HepG2 (cell line): ENCODE results near the gene CCDC201. TPM values are rescaled to one million over a fixed set of nuclear protein-coding genes. Genes with fewer than 3 reads are reported as not detected.

ENCODE experiments used
- ATAC-seq: fragments of 200-7000 bp; cut with Tn5 transposase; 3 replicates; pipeline ENCODE4 v1.9.1; 2020; ENCODE audit warnings: mild to moderate bottlenecking, moderate library complexity
- BruUV-seq: library from RNA; stranded (reverse); fragments of 400-500 nt; replicated peaks from 2 replicates; lab custom pipeline; 2021; lab: Mats Ljungman, UMichigan
- CTCF ChIA-PET: fragments of 300-600 bp; formaldehyde crosslinking; extraction: SDS; loops from one replicate; lab custom pipeline; 2021; ENCODE audit warnings: low total read pairs, inconsistent platforms, low intra/inter-chr PET ratio; lab: Yijun Ruan, JAX
- POLR2A ChIA-PET: fragments of 350-600 bp; sonication (Branson Sonifier 250); formaldehyde crosslinking; loops from one replicate; lab custom pipeline; 2020; ENCODE audit warnings: antibody characterized with exemption, inconsistent platforms; lab: Yijun Ruan, JAX
- DNase-seq: peaks from one replicate; pipeline ENCODE4 v3.0.0-alpha.2; 2015; ENCODE audit warnings: low spot score
- FAIRE-seq: peaks from 3 replicates; lab custom pipeline; 2011; peaks lifted over from hg19 to GRCh38; lab: Jason Lieb, UNC
- H2AFZ ChIP-seq: one replicate; pipeline ENCODE4 v1.6.1; 2011; ENCODE audit warnings: low read length, inconsistent platforms
- H3K27ac ChIP-seq: fragments of 300-600 bp; 3 replicates; pipeline ENCODE4 v1.8.0; 2011; ENCODE audit warnings: mixed run types, mild to moderate bottlenecking, mixed read lengths, low read length, inconsistent platforms; ENCODE audit not compliant: insufficient read depth; ENCODE audit errors: extremely low read length
- H3K27me3 ChIP-seq, 2 experiments: fragments of 200-600 bp in 1 of 2; 2 replicates in 1 of 2; 3 replicates in 1 of 2; pipeline versions ENCODE4 v1.6.0 to v1.8.0; 2011; ENCODE audit warnings: low read length in 2 of 2, mild to moderate bottlenecking in 2 of 2, moderate library complexity in 2 of 2, inconsistent platforms in 1 of 2; ENCODE audit not compliant: insufficient read depth in 2 of 2, control insufficient read depth in 1 of 2
- H3K36me3 ChIP-seq, 2 experiments: fragments of 200-600 bp in 1 of 2; replicated peaks in 1 of 2; 2 replicates in 1 of 2; 3 replicates in 1 of 2; pipeline versions ENCODE4 v1.5.1 to v1.8.0; 2011; ENCODE audit warnings: low read length in 2 of 2, inconsistent platforms in 1 of 2; ENCODE audit not compliant: insufficient read depth in 2 of 2, control insufficient read depth in 1 of 2
- H3K4me1 ChIP-seq: 2 replicates; pipeline ENCODE4 v1.5.1; 2012; ENCODE audit warnings: low read length, inconsistent platforms; ENCODE audit not compliant: insufficient read depth
- H3K4me2 ChIP-seq: 2 replicates; pipeline ENCODE4 v1.6.0; 2011; ENCODE audit warnings: low read depth, low read length, inconsistent platforms
- H3K4me3 ChIP-seq, 3 experiments: fragments of 200-600 bp in 1 of 3; sonication (generic), shearing (Covaris generic) in 1 of 3; replicated peaks in 1 of 3; 2 replicates each; pipeline ENCODE4 v1.5.1; 2011 to 2016; ENCODE audit warnings: low read length in 3 of 3, inconsistent platforms in 2 of 3, low read depth in 2 of 3, mild to moderate bottlenecking in 2 of 3, control low read depth in 1 of 3, mixed read lengths in 1 of 3; ENCODE audit not compliant: insufficient read depth in 1 of 3
- H3K79me2 ChIP-seq: one replicate; pipeline ENCODE4 v1.6.1; 2011; ENCODE audit warnings: low read length, inconsistent platforms; ENCODE audit not compliant: insufficient read depth
- H3K9ac ChIP-seq: 2 replicates; pipeline ENCODE4 v1.6.0; 2011; ENCODE audit warnings: mild to moderate bottlenecking, low read depth, low read length, inconsistent platforms; ENCODE audit not compliant: insufficient read depth
- H3K9me3 ChIP-seq: 2 replicates; pipeline ENCODE4 v1.5.1; 2012; ENCODE audit warnings: mild to moderate bottlenecking, low read length
- H4K20me1 ChIP-seq: 2 replicates; pipeline ENCODE4 v1.6.0; 2011; ENCODE audit warnings: inconsistent platforms, mild to moderate bottlenecking, low read length, moderate library complexity; ENCODE audit not compliant: insufficient read depth
- CBX2 ChIP-seq, 2 experiments: fragments of 200-600 bp in 1 of 2; sonication (generic); formaldehyde crosslinking in 1 of 2; IDR thresholded peaks; 2 replicates each; pipeline versions ENCODE4 v1.7.0 to v1.8.1; 2018 to 2022; ENCODE audit warnings: low read depth in 2 of 2, low read length in 1 of 2, mild to moderate bottlenecking in 1 of 2, missing genetic modification reagents in 1 of 2
- EED ChIP-seq: sonication (generic); formaldehyde crosslinking; IDR thresholded peaks from 2 replicates; pipeline ENCODE4 v1.5.0; 2020; ENCODE audit warnings: mild to moderate bottlenecking, missing genetic modification reagents
- FOXK1 ChIP-seq: sonication (generic); formaldehyde crosslinking; IDR thresholded peaks from 2 replicates; pipeline ENCODE4 v1.4.0; 2020; ENCODE audit warnings: low read depth, missing genetic modification reagents, borderline replicate concordance
- JUN ChIP-seq: sonication (generic); formaldehyde crosslinking; IDR thresholded peaks from 2 replicates; pipeline ENCODE4 v1.4.0; 2020; ENCODE audit warnings: mild to moderate bottlenecking, missing genetic modification reagents
- MED1 ChIP-seq: sonication (generic); formaldehyde crosslinking; IDR thresholded peaks from 2 replicates; pipeline ENCODE4 v1.4.0; 2020; ENCODE audit warnings: missing genetic modification reagents
- MXI1 ChIP-seq: IDR thresholded peaks from 3 replicates; pipeline ENCODE4 v1.6.1; 2012; ENCODE audit warnings: low read depth, low read length, inconsistent platforms, borderline replicate concordance
- NCOA1 ChIP-seq: sonication (generic); formaldehyde crosslinking; IDR thresholded peaks from 2 replicates; pipeline ENCODE4 v1.9.0; 2021; ENCODE audit warnings: missing genetic modification reagents
- NFRKB ChIP-seq: fragments of 450-650 bp; IDR thresholded peaks from 2 replicates; pipeline ENCODE4 v1.6.1; 2017
- ZNF136 ChIP-seq: sonication (generic); formaldehyde crosslinking; IDR thresholded peaks from 2 replicates; pipeline ENCODE4 v1.8.1; 2022; ENCODE audit warnings: low read depth, mild to moderate bottlenecking, moderate library complexity, missing genetic modification reagents
- ZSCAN29 ChIP-seq: sonication (generic); formaldehyde crosslinking; conservative IDR thresholded peaks from 2 replicates; pipeline ENCODE4 v1.4.0; 2020; ENCODE audit warnings: mild to moderate bottlenecking, missing genetic modification reagents
- WGBS: methylation state at CpG from one replicate; pipeline ENCODE4 v1.1.6; 2017; ENCODE audit warnings: low lambda C conversion rate; 5-methylcytosine and 5-hydroxymethylcytosine counted together
- in situ Hi-C: cut with HindIII; loops from 2 replicates; pipeline ENCODE4 v1.10.0; 2017; ENCODE audit warnings: low pct_unique_long_range_greater_than_20kb; ENCODE audit not compliant: extremely low pct_ligation_motif_present
- intact Hi-C: fragments of 100-400 bp; cut with micrococcal nuclease; formaldehyde crosslinking; loops from one replicate; pipeline ENCODE4 v1.10.0; 2022; ENCODE audit not compliant: unreplicated experiment
- polyA plus RNA-seq, 8 experiments: library from polyadenylated mRNA; depleted of rRNA in 3 of 8; stranded (reverse) in 7 of 8; unstranded in 1 of 8; fragments of >200 nt; fragmentation: Illumina TruSeq in 4 of 8; extraction: Trizol in 4 of 8; gene quantifications; 2 replicates each; pipeline versions ENCODE4 v1.2.1 to v1.2.3, GENCODE V29; 2011 to 2016; ENCODE audit warnings: low read depth in 4 of 8, missing spikeins in 1 of 8, mixed read lengths in 1 of 8; ENCODE audit not compliant: insufficient read depth in 1 of 8
- total RNA-seq, 5 experiments: library from RNA; depleted of rRNA; stranded (reverse); fragments of >200 nt; fragmentation: Illumina TruSeq; extraction: Trizol; gene quantifications; 2 replicates each; pipeline ENCODE4 v1.2.3, GENCODE V29; 2016; ENCODE audit warnings: low read depth in 1 of 5
- TF ChIP-seq, protein P1 (sequence below): IDR thresholded peaks from 2 replicates; pipeline ENCODE4 v1.6.1; 2016; ENCODE audit warnings: low read depth, missing genetic modification reagents, missing compliant biosample characterization
- TF ChIP-seq, protein P2 (sequence below): IDR thresholded peaks from 2 replicates; pipeline ENCODE4 v1.6.1; 2016; ENCODE audit warnings: mild to moderate bottlenecking
- TF ChIP-seq, protein P3 (sequence below): sonication (generic); formaldehyde crosslinking; IDR thresholded peaks from 2 replicates; pipeline ENCODE4 v1.5.0; 2020; ENCODE audit warnings: mild to moderate bottlenecking, missing genetic modification reagents

Gene CCDC201
- total and polyA plus RNA-seq, 2 of the 13 experiments (the other 11 are each of a cell fraction or from before 2014, with no cell fraction given) = 0.92 TPM; not detected in 1

DNA sequence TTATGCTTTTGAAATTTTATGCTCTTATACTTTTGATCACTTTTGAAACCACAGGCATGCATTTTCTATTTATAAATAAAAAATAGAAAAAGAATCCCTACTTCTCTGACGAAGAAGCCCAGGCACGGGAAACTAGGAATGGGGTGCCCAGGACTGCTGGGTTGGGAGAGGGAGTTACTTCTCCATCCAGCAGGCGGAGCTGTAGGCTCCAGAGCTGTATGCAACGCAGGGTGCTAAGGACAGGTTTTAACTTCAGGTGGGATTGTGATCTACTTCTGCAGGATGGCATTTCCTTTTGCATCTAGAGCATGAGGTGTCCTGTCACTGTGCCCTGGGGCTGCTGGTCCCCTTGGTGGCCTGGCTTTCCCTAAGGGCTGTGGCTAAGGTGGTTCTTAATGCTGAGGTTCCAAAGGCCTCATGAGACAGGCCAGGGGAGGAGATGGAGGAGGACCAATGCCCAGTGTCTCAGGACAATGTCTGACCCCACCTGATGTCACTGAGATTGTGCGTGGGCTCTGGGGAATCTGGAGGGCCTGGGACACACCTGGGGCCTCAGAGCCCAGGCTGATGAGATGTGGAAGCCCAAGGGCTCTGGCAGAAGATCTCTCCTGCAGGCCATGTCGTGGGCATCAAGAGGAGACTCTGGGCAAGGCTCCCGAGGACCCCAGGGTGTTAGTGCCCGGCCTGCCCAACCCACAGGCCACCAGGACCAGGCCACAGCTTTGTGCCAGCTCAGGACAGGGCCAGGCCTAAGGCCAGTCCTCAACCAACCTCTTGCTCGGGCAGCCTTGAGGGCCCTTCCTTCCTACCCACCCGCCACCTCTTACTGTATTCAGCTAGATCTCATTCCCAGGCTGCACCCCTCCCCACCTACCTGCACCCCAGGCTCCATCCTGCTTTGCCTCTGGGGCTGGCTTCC is 507 bp downstream of the CCDC201 start:
- ATAC-seq = peak; percentile 97
- intact Hi-C loops = loop anchor here (1.0 to 5.0 kb wide), 2 partner anchors 35 to 480 kb away; no protein-coding TSS in a partner anchor
- in situ Hi-C loops = no loop called here
- no peak for TF ChIP-seq ZNF136 (CRISPR knock-in tag)
- TF ChIP-seq NFRKB = no peak
- no peak for TF ChIP-seq MXI1
- TF ChIP-seq, protein P1, sequence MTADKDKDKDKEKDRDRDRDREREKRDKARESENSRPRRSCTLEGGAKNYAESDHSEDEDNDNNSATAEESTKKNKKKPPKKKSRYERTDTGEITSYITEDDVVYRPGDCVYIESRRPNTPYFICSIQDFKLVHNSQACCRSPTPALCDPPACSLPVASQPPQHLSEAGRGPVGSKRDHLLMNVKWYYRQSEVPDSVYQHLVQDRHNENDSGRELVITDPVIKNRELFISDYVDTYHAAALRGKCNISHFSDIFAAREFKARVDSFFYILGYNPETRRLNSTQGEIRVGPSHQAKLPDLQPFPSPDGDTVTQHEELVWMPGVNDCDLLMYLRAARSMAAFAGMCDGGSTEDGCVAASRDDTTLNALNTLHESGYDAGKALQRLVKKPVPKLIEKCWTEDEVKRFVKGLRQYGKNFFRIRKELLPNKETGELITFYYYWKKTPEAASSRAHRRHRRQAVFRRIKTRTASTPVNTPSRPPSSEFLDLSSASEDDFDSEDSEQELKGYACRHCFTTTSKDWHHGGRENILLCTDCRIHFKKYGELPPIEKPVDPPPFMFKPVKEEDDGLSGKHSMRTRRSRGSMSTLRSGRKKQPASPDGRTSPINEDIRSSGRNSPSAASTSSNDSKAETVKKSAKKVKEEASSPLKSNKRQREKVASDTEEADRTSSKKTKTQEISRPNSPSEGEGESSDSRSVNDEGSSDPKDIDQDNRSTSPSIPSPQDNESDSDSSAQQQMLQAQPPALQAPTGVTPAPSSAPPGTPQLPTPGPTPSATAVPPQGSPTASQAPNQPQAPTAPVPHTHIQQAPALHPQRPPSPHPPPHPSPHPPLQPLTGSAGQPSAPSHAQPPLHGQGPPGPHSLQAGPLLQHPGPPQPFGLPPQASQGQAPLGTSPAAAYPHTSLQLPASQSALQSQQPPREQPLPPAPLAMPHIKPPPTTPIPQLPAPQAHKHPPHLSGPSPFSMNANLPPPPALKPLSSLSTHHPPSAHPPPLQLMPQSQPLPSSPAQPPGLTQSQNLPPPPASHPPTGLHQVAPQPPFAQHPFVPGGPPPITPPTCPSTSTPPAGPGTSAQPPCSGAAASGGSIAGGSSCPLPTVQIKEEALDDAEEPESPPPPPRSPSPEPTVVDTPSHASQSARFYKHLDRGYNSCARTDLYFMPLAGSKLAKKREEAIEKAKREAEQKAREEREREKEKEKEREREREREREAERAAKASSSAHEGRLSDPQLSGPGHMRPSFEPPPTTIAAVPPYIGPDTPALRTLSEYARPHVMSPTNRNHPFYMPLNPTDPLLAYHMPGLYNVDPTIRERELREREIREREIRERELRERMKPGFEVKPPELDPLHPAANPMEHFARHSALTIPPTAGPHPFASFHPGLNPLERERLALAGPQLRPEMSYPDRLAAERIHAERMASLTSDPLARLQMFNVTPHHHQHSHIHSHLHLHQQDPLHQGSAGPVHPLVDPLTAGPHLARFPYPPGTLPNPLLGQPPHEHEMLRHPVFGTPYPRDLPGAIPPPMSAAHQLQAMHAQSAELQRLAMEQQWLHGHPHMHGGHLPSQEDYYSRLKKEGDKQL (CRISPR knock-in tag) = no peak
- TF ChIP-seq CBX2 (IDR thresholded peaks at IDR 0.05; ENCODE audit: low read depth, low read length) = no peak
- no peak for TF ChIP-seq CBX2 (CRISPR knock-in tag; IDR thresholded peaks at IDR 0.05; ENCODE audit: low read depth)
- no peak for TF ChIP-seq JUN (CRISPR knock-in tag)
- TF ChIP-seq EED (CRISPR knock-in tag) = peak; percentile 71; the same call in 1 of the 2 replicates
- no peak for TF ChIP-seq FOXK1 (CRISPR knock-in tag)
- TF ChIP-seq ZSCAN29 (CRISPR knock-in tag) = no peak
- TF ChIP-seq, protein P2, sequence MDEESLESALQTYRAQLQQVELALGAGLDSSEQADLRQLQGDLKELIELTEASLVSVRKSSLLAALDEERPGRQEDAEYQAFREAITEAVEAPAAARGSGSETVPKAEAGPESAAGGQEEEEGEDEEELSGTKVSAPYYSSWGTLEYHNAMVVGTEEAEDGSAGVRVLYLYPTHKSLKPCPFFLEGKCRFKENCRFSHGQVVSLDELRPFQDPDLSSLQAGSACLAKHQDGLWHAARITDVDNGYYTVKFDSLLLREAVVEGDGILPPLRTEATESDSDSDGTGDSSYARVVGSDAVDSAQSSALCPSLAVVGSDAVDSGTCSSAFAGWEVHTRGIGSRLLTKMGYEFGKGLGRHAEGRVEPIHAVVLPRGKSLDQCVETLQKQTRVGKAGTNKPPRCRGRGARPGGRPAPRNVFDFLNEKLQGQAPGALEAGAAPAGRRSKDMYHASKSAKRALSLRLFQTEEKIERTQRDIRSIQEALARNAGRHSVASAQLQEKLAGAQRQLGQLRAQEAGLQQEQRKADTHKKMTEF (CRISPR knock-in tag) = 0 out of 2 replicates have a peak, but pooled peaks have one; percentile 17
- TF ChIP-seq, protein P3, sequence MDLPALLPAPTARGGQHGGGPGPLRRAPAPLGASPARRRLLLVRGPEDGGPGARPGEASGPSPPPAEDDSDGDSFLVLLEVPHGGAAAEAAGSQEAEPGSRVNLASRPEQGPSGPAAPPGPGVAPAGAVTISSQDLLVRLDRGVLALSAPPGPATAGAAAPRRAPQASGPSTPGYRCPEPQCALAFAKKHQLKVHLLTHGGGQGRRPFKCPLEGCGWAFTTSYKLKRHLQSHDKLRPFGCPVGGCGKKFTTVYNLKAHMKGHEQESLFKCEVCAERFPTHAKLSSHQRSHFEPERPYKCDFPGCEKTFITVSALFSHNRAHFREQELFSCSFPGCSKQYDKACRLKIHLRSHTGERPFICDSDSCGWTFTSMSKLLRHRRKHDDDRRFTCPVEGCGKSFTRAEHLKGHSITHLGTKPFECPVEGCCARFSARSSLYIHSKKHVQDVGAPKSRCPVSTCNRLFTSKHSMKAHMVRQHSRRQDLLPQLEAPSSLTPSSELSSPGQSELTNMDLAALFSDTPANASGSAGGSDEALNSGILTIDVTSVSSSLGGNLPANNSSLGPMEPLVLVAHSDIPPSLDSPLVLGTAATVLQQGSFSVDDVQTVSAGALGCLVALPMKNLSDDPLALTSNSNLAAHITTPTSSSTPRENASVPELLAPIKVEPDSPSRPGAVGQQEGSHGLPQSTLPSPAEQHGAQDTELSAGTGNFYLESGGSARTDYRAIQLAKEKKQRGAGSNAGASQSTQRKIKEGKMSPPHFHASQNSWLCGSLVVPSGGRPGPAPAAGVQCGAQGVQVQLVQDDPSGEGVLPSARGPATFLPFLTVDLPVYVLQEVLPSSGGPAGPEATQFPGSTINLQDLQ (CRISPR knock-in tag) = no peak
- TF ChIP-seq NCOA1 (CRISPR knock-in tag) = no peak
- TF ChIP-seq MED1 = peak; percentile 91

More for the DNA sequence above, 507 bp downstream of the CCDC201 start:
- 26% methylated on average over 5 of the region's 10 CpGs for WGBS
- peaks cover 73% of the 10 kb centered on the region for H3K4me1 ChIP-seq
- no peaks in the 10 kb centered on the region for H3K36me3 ChIP-seq
- no peaks in the 10 kb centered on the region for H3K79me2 ChIP-seq
- no peak overlapping the region for H3K27ac ChIP-seq
- no TSS peak for BruUV-seq
- peak overlapping the region in 1 of 3 experiments; percentile 33; a peak in 2 of 6 replicates for H3K4me3 ChIP-seq
- peak; percentile 57 for DNase-seq
- H3K9me3 ChIP-seq = peaks cover 1% of the 10 kb centered on the region; the same call in 1 of the 2 replicates
- ChIA-PET POLR2A (interaction anchor here (1.0 to 8.5 kb wide), 4 partner anchors 11 to 24 kb away, joined by 4 to 117 read pairs (median 51); partner anchors contain the start of gene IGFBP1), CTCF (interaction anchor here (0.9 to 2.5 kb wide), 7 partner anchors 9 to 480 kb away, joined by 3 to 11 read pairs (median 6); no protein-coding TSS in a partner anchor)
- no peaks in the 10 kb centered on the region for H4K20me1 ChIP-seq
- FAIRE-seq = peak; percentile 76
- H2AFZ ChIP-seq = no peak overlapping the region
- H3K4me2 ChIP-seq = peak overlapping the region; percentile 46
- H3K9ac ChIP-seq = no peak overlapping the region; the same call in 1 of the 2 replicates
- no peaks in the 10 kb centered on the region for H3K27me3 ChIP-seq
